IPS DF 19.7 (cell line): ENCODE data around the gene SMIM5.

Experiments
- DNase-seq: peaks from one replicate; pipeline ENCODE4 v3.0.0-alpha.2; 2013; ENCODE audit warnings: low read depth, low spot score

The SMIM5 gene

GRCh38 chr17:75639771-75640555 is 6.7 kb downstream of the SMIM5 start:
- no peak for DNase-seq

- no peak for DNase-seq
These were observed 7.4 kb downstream of the SMIM5 start for GRCh38 chr17:75640556-75641119.

DNA sequence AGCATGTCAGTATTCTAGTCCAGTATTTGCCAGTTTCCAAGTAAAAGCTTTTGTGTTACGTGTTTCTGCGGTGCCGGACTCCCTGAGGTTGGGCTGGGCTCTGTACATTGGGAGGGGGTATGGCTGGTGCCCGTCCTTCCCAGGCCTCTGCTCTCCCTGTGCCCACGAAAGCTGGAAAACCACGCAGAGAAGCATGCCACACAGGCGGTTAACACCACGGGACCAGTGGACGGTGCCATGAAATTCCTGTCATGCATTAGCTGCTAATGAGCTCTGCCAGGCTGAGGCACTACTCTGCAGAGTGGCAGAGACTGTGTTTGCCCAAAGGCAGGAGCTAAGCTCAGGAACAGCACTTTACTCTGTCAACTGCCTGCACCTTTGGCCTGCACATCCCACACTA is 8.1 kb downstream of the SMIM5 start:
- DNase-seq: no peak

GRCh38 chr17:75642182-75642783 is 9.0 kb downstream of the SMIM5 start:
- no peak for DNase-seq

GRCh38 chr17:75642784-75643642 is 9.8 kb downstream of the SMIM5 start:
- no peak for DNase-seq

DNA sequence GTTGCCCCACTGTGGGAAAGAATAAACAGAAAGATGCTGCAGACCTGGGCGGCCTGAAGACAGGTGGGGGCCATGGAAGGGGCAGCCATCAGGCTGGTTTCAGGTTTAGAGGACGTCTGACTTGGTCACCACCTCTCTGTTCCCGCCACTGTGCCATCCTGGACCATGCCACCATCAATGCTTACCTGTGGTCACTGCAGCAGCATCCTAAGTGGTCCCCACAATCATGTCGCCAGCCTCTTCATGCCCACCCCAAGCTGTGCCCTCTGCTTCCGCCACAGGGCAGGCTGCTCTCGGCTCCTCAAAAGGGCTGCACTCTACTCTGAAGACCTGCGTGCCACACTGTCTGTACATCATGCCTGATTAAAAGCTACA is 10.4 kb downstream of the SMIM5 start:
- no peak for DNase-seq

DNA sequence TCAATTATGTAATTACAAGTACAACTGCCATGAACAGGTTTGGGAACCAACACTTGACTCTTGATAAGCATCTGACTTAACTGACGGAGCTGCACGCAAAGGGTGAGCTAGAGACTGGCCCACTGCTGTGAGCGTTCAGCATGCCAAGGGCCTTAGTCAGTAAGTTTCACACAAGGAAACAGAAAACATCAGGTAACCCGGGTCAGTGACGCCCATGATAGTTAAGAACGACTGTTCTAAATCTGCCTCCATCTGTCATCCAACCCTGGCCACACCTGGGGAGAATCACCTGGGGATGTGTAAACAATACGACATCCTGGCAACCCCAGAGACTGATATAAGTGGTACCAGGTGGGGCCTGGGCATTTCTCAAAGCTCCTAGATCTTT is 12.3 kb downstream of the SMIM5 start:
- DNase-seq: no peak

DNA sequence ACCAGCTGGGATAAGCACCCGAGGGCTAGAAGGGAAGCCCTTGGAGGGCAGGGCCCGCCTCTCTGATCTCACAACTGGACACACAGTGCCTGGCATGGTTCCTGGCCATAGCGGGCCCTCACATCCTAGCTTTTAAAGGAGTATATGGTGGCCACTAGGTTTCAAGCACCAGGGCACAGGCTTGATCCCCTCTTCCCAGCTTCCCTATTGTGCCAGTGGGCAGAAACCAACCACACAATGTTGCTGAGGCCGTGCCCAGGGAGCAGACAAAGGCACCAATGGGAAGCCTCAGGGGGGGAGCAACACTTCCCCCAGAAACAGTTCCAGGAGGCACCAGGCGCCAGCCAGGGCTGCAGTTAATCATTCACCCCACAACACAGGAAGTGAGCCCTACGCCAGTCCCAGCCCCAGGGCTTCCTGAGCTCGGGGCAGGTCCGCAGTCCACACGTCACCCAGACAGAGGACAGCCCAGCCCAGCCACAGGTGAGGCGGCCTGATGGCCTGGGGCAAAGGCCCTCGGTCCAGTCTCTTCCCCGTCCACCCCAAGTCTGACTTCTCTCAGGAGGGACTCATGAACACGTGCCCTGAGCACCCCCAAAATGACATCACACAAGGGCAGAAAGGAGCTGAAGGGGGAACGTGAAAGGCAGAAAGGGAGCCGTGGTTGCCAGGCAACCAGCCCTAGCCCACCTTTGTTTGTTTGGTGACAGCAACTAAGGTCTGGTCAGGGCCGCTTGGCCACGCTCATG is 12.8 kb downstream of the SMIM5 start:
- no peak for DNase-seq

- DNase-seq: no peak
These were observed 13.4 kb downstream of the SMIM5 start for GRCh38 chr17:75646638-75646992.

DNA sequence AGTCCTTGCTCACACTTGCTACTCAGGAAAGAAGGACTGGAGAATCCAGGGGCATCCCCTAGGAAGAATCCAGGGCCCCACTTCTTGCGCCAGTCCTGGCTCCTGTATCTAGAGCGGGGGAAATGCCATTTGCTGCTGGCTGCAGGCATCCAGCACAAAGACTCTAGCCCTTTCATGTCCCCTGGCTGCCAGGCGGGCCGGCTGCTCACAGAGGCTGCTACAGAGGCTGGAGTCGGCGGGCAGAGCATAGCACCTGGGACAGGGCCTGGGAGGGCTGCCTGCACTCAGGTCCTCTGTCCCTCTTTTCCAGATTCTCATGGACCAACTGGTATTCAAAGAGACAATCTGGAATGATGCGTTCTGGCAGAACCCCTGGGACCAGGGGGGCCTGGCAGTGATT is 13.8 kb downstream of the SMIM5 start:
- DNase-seq: no peak

- DNase-seq: no peak
These were observed 14.7 kb downstream of the SMIM5 start for GRCh38 chr17:75647921-75648320.

GRCh38 chr17:75649687-75650086 is 16.5 kb downstream of the SMIM5 start:
- DNase-seq: no peak

- no peak for DNase-seq
These were observed 17.6 kb downstream of the SMIM5 start for GRCh38 chr17:75650874-75651273.

DNA sequence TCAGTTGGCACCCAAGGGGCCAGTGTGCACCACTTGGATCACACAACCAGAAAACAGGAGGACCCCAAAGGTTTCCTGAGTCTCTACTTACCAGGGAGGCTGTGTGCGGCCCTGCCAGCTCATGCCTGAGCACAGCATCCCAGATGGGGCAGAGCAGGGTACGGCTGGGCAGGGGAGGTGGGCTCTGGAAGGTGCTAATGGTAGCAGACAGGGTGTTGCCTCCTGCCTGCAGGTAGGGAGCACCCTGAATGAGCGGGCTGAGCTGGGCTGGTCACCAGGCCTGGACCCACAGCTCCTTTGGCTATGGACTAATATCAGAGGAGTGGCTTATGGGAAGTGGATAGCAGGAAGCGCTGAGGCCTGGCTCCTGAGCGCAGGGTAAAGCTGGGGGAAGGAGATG is 19.1 kb downstream of the SMIM5 start:
- no peak for DNase-seq

- DNase-seq: no peak
These were observed 19.8 kb downstream of the SMIM5 start for GRCh38 chr17:75652934-75653549.

DNA sequence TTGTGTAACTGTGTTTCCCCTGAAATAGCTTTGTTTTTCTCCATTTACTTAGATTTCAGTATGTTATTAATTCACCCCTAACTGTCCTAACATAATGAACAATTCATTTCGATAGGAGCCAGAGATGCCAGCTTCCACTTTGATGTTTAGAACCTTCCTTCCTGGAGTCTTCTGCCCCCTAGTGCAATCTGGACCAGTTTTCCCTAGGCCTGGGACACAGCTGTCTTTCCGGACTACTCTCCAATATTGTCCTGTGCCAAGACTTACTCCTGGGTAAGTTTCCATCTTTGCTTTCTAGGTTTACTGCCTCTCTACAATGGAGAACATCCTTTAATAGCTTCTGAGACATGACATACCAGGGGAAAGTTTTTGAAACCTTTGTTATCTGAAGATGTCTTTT is 20.9 kb downstream of the SMIM5 start:
- no peak for DNase-seq

GRCh38 chr17:75658237-75658636 is 25.0 kb downstream of the SMIM5 start:
- no peak for DNase-seq

DNA sequence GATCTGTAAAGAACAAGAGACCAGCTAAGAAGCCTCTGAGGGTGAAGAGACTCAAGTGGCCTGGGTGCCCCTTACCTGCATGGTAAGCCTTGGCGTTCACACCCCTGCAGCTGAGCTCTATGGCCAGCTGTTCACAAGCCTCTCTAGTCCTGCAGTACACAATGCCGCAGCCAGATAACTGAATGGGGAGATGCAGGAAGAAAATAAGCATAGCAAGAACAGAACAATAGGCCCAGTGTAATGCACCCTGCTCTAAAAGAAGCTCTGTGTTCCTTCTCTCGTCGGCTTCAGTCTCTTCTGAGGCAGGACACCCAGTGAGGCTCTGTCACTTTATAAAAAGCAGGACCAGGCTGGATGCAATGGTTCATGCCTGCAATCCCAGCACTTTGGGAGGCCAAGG is 28.3 kb downstream of the SMIM5 start:
- no peak for DNase-seq

DNA sequence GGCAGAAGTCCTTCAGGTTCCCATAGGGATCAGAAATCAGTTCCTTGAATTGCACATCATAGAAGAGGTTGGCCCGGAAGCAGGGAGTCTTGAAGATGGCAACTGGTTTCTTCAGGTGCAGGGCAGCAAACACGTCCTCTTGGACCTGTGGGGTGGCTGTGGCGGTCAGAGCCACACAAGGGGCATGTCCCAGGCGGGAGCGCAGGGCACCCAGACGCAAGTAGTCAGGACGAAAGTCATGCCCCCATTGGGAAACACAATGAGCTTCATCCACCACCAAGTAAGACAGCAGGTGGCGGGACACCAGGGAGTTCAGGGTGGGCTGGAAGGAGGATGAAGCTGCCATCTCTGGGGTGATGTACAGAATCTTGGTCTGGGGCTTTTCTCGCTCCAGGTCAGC is 29.3 kb downstream of the SMIM5 start:
- no peak for DNase-seq

DNA sequence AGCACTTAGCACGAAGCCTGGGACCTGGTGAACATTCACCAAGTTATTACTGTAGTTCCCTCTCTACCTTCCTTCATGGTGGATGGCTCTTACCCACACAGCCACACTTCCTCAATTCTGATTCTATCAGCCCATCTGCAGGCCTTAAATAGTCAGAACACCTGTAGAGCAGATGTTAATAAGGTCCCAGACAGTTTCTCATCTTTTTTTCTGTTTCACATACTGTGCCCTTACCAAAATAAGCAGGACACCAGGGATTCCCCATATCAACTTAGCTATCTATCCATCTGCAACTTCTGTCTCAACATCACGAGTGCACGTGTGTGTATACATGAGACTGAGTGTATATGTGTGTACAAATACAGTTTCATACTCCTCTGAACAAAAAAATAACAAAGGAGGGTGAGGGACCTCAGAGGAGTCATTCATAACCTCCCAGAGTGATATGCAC is 30.9 kb downstream of the SMIM5 start:
- no peak for DNase-seq

- no peak for DNase-seq
These were observed 32.7 kb downstream of the SMIM5 start for GRCh38 chr17:75665981-75666380.
